G401.6 (cell line): ENCODE measurements around the gene POLR3K.

Experiments
- FAIRE-seq: peaks from 2 replicates; lab custom pipeline; 2012; peaks lifted over from hg19 to GRCh38; lab: Jason Lieb, UNC

The POLR3K gene

DNA sequence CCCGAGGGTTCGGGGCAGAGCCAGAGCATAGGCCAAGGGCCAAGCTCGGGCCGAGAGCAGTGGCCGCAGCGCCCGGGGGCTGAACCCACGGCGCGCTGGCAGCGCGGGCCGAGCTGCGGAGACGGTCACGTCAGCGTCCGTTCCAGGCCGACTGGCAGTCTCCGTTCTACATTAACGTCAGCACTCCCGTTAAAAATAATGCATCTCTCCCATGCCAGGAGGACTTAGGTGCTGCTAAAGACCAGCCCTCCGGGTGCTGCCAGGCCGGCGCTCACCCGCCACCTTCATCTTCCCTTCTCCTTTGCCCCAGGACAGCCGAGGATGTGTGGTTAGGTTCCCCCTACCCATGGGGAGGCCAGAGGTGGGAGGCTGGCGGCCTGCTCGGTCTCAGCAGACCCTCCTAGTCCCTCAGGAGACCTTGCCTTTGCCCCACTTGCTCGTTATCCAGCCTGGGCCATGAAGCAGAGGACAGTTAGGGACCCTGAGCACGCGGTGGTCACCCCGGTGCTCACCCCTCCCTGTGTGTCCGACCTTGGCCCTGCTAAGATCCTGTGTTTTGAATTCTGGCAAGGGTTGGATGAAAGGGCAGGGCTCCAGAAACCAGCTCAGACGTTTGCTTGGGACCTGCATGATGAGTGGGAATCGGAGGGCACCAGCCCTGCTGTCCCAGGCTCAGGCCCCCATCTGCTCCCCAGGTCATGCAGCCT lies 25.2 kb upstream of the POLR3K start:
- FAIRE-seq = no peak

DNA sequence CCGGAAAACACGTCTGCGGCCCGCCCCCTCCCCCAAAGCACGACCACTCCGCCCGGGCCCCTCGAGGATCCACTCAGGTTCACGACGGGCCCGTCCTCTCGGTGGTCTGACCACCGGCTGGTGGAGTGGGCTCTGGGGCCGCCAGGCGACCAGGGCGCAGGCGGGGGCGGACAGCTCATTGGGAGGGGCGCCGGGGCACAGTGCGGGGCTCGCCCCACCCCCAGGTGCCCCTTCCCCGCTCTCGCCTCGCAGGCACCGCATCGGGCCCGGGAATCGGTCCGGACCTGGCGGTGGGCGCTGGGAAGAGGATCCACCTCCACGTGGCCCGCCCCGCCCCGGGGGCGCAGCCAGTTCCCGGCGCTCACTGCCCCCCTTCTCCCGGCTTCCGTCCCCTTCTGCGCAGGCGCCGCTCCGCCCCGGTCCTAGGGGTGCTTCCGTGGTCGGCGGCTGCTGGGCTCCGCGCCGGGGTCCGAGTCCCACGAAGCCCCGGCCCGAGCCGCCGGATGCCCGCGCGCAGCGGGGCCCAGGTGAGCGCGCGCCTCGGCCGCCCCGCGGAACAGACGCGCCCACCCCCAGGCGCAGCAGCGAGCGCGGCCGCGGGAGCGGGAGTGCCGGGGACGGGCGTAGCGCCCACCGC lies 24.5 kb upstream of the POLR3K start, which contains the start of gene MPG:
Gene MPG, plus strand, starts transcription at position 419 of the 637 bp plus-strand sequence. Its CDS starts 85 bp downstream, at position 504.
- no peak for FAIRE-seq

DNA sequence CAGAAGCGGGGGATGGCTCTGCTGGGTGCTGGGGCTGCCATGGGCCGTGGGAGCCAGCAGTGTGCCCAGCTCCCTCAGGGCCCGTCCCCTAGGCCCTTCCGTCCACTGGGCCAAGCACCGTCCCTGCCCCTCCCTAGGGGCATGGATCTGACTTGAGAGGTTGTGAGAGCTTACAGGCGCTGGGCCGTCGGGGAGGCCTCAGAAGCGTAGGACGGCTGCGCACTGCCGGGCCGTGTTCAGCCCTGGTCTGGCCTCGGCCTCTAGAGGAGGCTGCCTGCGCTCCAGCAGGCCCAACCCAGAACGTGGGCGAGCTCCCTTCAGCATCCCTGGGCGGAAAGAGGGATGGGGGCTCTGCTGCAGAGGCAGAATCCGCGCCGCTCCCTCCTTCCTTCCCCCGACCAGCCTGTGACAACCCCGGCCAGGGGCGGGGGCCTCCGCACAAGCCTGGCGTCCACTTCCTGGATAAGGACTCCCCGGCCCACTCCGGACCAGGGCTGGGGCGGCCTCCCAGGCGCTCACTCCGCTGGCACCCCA lies 23.9 kb upstream of the POLR3K start:
- no peak for FAIRE-seq

DNA sequence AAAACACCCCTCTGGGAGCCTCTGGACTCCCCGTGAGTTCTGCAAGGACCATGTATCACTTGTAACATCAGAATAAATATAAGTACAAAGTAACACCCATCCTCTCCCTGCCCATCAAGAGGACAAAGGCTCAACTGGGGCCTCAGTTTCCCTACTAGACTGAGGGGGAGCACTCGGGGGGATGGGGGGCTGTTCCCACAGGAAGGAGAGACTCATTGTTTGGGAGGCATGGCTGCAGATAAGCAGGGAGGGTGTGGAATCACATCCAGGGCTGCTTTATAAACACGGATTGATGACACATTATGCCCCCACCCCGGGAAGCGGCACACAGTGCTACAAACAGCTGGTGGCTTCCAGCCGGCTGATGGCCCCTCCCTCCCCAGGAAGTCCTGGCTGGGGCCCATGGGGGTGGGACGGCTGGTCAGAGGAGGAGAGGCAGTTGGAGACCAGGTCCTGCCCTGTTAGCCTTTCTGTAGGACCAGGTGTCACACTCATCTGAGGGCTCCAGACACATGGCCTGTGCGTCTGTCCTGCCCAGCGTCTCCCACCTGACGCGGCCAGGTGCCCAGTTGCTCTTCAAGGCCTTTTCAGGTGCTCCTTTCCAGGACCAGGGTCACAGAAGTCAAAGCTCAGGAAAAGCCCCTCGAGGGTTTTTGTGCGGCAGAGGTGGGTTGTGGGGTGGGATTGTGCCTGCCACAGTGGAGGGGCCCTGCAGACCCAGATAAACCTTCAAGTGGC lies 23.3 kb upstream of the POLR3K start:
- no peak for FAIRE-seq

DNA sequence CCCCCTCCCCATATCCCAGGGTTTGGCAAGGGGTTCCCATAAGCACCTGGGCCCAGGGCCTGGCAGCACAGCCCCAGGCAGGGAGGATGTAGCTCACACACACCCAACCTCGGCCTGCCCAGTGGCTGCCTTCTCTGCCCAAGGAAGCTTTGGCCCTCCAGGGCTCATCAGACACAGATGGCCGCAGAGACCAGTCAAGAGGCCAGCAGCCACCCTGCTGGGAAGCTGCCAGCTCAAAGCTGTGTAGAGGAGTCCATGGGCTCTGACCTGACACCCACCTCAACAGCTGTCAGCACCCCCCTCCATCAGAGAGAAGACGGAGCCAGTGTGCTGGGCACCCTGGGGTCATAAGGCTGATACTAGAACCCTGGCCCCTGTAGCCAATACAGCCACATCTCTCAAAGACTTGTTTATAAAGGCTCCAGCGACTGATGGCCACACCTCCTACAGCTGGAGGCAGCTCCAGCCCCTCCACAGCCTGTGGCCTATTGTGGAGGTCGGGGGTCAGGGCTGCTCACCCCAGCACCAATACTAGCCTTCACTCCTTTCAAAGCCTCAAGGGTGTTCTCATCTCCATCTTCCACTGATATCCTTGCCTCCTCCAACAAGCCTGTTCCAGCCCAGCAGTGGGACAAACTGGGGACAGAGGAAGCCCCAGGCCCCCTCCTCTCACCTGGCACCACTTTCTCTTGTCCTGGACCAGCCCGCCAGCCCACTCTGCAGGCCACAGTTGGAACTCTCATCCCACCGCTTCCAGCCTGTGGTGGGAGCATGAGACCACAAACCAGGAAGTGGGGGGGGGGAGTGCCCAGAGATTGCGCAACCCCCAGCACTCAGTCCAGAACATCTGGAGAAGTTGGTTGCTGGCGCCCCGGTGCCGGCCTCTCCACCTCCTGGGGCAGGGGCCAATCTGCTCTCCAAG lies 22.4 kb upstream of the POLR3K start:
- FAIRE-seq = peak; percentile 50

DNA sequence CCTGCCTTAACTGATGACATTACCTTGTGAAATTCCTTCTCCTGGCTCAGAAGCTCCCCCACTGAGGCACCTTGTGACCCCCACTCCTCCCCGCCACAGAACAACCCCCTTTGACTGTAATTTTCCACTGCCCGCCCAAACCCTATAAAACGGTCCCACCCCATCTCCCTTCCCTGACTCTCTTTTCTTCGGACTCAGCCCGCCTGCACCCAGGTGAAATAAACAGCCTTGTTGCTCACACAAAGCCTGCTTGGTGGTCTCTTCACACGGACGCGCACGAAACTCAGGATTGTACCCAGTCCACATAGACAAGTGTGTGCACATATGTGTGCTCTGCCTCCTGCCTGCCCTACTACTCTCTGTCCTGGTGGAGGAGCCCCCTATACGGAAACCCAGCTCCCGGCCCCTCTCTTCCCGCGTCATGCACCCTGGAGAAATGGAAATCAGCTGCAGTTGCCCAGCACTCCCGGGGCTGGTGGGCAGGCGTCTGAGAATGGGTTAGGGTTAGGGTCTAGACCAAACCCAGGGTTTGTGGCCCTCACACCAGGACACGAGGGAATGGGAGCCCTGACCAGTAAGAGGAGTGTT lies 21.4 kb upstream of the POLR3K start:
- FAIRE-seq = no peak

DNA sequence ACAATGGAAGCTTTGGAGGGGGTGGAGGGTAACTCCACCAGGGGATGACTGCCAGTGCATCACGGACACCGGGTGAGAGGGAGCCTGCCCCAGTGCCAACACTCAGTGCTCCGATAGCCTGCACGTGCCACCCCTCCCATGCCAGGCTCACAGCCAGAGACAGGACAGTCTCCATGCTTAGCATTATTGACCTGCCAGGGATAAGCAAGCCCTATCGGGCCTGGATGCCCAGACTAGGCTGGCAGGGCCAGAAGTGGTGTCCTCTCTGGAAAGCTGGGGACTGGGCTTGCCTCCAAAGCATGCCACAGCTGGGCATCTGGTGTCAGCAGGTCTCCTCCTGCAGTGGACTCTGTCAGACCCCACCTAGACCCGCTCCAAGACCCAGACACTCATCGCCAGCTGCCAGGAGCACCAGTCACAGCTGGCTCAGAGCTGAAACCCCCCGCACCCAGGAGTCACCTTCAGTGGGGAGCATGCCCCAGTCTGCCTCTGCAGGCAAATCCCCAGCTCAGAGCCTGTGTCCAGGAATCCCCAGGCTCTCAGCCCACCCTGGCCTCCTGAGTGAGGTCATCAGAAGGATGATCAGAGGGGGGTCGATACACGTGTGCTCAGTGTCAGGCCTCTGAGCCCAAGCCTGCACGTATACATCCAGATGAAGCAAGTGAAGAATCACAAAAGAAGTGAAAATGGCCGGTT lies 20.8 kb upstream of the POLR3K start:
- peak; percentile 65 for FAIRE-seq

DNA sequence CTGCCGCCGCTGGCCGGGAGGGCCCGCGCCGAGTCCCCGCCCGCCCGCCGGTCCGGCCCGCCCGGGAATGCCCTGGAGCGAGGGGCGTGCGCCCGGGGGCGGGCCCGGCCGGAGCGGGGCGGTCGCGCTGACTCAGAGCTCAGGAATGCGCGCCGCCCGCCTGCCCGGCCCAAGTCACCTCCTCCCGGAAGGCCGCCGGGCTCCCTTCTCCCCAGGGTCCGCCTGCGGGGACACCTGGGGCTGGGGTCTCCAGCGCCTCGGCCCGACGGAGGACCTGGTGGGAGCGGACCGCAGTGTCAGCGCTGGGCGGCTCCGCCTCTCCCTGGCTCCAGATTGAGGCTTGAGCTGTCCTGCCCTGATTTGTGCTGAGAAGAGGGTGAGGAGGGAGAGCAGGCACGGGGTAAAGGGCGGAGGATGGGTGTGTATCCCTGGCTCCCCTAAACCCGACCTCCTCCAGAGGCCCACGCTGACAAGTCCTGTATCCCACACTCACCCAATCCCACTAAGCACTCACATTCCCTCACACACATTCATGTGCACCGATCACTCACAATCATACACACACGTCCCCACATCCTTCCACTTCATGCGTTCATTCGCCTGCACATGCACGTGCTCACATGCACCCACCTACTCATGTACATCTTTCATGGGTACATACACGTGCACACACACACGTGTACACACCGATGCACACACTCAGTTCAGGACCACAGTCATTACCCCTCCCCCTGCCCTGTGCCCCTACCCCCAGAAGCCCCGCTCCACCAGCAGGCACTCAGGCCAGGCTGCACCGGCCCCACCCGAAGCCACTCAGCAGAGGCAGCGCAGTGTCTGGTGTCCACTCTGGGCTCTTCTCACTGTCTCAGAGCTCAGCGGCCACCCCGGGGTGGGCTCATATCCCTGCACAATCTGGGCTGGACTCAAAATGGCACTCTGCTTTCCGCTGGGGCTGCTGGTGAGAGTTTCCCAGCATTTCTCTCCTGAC lies 19.4 kb upstream of the POLR3K start, which contains the start of gene RHBDF1:
Gene RHBDF1, minus strand, starts transcription at position 71 of the 988 bp plus-strand sequence. CDS start 7,616 bp downstream, outside the sequence.
- no peak for FAIRE-seq

DNA sequence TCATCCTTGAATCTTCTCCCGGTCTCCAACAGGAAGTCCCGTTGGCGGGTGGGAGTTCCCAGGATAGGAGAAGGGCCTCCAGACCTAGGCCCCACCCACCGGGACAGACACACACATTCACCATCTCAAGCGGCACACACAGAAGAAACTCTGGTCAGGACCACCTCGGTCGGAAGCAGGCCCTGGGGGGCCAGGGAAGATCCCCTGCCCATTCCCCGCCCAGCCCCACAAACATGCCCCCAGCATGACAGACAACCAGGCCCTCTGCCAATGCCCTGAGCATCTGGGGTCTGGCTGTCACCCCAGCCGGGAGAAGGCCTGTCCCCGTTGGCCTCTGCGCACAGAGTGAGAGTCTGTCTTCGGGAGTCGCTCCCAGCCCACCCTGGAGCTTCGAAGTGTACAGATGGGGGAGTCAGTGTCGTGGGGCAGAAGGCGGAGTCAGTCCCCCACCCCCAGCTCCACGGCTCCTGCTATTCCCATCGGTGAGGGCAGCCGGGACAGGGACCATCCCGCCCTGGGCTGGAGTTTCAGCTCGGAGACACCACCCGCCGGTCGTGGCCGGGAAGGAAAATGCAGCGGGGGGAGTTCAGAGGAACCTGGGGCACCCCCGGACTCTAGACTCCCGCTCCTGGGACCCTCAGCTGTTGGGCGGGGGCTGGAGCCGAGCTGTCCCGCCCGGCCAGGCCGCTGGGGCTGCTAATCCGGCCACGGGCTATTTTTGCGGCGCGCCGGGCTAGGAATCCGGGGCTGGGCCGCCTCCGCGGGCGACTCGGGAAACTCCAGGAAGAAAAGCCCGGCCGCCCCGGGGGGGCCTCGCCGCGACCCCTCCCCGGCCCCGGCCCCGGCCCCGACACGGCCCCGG lies 18.4 kb upstream of the POLR3K start:
- peak; percentile 87 for FAIRE-seq

DNA sequence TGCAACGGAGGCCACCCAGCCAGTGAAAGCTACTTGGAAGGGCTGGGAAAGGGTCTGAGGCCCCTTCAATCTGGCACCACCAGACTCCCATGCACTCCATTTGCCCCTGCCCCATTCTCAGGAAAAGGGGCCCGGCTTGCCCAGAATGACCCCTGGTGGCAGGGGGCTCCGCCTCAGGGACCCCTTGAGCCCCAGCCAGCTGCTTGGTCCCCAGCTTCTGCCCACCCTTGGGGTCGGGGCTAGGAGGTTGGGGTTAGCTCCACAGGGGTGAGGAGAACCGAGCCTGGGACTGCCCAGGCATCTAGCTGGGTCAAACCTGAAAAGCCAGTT lies 17.8 kb upstream of the POLR3K start:
- FAIRE-seq = no peak

DNA sequence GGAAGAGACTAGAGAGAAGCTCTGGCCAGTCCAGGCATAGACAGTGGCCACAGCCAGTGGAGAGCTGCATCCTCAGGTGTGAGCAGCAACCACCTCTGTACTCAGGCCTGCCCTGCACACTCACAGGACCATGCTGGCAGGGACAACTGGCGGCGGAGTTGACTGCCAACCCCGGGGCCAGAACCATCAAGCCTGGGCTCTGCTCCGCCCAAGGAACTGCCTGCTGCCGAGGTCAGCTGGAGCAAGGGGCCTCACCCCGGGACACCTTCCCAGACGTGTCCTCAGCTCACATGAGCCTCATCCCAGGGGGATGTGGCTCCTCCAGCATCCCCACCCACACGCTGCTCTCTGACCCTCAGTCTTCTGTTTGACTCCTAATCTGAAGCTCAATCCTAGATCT lies 15.8 kb upstream of the POLR3K start:
- no peak for FAIRE-seq

DNA sequence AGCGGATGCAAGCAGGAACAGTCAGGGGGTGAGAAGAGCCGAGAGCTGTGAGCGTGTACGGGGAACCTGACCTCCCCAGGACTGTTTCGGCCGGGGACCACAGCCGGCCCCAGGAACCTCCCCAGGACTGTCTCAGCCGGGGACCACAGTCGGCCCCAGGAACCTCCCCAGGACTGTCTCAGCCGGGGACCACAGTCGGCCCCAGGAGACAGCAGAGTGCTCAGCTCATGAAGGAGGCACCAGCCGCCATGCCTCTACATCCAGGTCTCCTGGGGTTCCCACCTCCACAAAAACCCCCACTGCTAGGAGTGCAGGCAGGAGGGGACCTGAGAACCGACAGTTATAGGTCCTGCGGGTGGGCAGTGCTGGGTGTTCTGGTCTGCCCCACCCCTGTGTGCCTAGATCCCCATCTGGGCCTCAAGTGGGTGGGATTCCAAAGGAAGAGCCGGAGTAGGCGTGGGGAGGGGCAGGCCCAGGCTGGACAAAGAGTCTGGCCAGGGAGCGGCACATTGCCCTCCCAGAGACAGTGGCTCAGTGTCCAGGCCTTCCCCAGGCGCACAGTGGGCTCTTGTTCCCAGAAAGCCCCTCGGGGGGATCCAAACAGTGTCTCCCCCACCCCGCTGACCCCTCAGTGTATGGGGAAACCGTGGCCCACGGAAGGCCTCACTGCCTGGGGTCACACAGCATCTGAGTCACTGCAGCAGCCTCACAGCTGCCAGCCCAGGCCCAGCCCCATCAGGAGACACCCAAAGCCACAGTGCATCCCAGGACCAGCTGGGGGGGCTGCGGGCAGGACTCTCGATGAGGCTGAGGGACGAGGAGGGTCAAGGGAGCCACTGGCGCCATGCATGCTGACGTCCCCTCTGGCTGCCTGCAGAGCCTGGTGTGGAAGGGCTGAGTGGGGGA lies 14.7 kb upstream of the POLR3K start:
- no peak for FAIRE-seq

DNA sequence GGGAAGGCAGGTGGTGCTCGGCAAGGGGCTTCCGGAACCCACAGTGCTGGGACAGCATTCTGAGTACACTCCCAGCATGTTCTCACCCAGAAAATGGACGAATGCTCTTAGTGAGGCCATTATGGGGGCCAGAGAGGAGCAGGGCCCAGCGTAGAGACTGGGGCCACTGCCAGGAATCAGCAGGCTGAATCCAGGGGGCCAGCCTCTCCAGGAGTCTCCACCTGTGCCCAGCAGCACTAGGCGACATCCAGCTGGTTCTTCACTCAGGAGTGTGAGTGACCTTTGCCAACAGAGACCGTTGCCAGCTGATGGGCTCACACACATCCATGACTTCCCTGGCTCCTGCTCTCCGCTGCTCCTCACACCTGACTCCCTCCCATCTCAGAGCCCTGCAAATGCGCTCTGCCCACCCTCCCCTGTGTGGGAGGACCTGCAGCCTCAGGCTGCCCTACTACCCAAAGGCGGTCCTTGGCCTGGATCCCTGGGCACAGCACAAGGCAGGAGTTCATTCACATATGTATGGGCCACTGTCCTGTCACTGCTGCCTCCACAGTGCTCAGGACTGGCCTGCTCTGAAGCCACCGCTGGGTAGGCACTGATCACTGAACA lies 13.9 kb upstream of the POLR3K start:
- no peak for FAIRE-seq

DNA sequence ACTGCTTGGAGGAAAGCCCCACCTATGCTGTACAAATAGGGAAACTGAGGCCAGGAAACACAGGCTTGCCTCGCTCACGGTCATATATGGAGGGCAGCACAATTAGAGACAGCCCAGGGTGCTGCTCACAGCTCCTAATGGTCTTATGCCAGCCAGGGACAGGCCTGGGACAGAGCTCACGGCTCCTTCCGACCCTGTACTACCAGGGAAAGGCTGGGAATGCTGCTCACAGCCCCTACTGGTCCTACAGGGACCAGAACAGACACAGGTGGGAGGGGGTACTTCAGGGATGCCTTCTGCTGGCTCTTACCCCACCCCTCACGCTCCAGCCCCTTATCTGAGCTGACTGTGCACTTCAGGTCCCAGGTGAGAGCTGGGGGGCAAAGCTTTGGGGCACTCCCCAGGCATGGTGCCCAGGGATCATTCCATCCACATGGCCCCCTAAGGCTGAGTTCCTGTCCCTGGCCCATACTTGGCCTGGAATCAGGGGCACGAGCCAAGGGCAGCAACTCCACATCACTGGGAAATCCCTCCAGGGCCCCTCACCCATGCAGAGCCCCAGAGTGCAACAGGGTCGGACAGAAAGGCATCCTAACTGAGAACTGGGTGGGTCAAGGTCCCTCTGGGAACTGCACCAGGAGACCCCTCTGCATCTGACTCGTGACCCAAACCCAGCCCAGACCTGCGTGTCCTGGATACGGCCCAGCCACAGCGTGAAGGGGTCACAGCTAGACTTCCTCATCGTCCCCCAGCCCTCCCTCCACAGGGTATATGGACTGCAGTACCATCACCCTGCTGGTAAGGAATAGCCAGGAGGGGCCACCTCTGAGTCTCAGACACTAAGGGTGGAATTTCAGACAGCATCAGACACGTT lies 13.1 kb upstream of the POLR3K start:
- no peak for FAIRE-seq

DNA sequence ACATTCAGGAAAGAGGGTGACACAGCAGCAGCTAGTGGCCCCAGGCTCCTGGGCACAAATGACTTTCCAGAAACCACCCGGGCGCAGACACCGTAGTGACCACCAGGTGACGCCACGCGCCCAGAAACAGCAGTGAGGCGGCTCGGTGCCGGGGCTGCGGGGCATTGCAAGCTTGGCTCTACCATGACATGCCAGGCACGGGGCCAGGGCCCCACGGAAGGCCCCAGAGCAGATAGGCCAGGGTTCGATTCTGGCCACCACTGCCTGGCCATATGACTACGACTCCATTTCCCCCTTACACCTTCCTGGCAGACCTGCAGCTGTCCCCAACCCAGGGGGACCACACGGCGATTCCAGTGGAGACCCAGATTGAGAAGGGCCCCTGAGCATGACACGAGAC lies 12.3 kb upstream of the POLR3K start:
- FAIRE-seq = no peak

DNA sequence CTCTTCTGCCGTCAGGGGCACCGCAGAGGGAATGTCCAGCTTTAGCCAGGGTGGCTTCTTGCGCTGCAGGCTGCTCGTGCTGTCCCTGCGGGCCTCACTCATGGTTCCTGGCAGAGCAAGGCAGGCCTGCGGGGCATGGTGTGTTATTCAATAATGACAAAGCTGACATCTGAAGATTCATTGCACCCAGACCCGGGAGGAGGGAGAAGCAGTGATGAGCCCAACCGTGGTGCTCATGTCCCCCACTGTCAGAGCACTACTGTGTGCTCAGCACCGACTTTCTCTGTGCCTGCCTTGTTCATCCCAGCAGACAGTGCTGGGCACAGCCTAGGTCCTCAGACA lies 11.5 kb upstream of the POLR3K start:
- no peak for FAIRE-seq
